ENCODE measurements around the gene PPP2R1A. TPM values are rescaled to one million over a fixed set of nuclear protein-coding genes. Genes with fewer than 3 reads are reported as not detected.
A peak's percentile ranks its signal among the peaks of the same experiment; 100 is the strongest.
"Not testable (repeated sequence)": the region's sequence is repeated elsewhere in the genome, so short reads cannot be mapped to it uniquely, and the experiment has no call there.

The PPP2R1A gene
- total RNA-seq, 1 experiment from 2014 or later = 226 TPM

- no peak for DNase-seq (ENCODE audit: low spot score)
- in situ Hi-C loops (cut with HindIII; ENCODE audit: low sequenced_read_pairs) = no loop called here
Measured at GRCh38 chr19:52231154-52231910, 41.5 kb downstream of the PPP2R1A start.

GRCh38 chr19:52234406-52234805, 44.6 kb downstream of the PPP2R1A start:
- no peak for DNase-seq (ENCODE audit: low spot score)
- in situ Hi-C loops (cut with HindIII; ENCODE audit: low sequenced_read_pairs) = no loop called here

GRCh38 chr19:52237197-52237596, 47.3 kb downstream of the PPP2R1A start:
- DNase-seq (ENCODE audit: low spot score) = no peak
- in situ Hi-C loops (cut with HindIII; ENCODE audit: low sequenced_read_pairs) = no loop called here

- peak; percentile 75 for DNase-seq (ENCODE audit: low spot score)
- in situ Hi-C loops (cut with HindIII; ENCODE audit: low sequenced_read_pairs) = no loop called here
Measured at GRCh38 chr19:52237771-52238400, 48.0 kb downstream of the PPP2R1A start.

- in situ Hi-C loops (cut with HindIII; ENCODE audit: low sequenced_read_pairs) = no loop called here
- no peak for DNase-seq (ENCODE audit: low spot score)
Measured at GRCh38 chr19:52244021-52244420, 54.2 kb downstream of the PPP2R1A start.

GRCh38 chr19:52248241-52248640, 58.4 kb downstream of the PPP2R1A start:
- no peak for DNase-seq (ENCODE audit: low spot score)
- in situ Hi-C loops (cut with HindIII; ENCODE audit: low sequenced_read_pairs) = no loop called here

- DNase-seq (ENCODE audit: low spot score) = no peak
- in situ Hi-C loops (cut with HindIII; ENCODE audit: low sequenced_read_pairs) = no loop called here
Measured at GRCh38 chr19:52258426-52258825, 68.6 kb downstream of the PPP2R1A start.

GRCh38 chr19:52265556-52265955, 75.7 kb downstream of the PPP2R1A start:
- in situ Hi-C loops (cut with HindIII; ENCODE audit: low sequenced_read_pairs); DNase-seq (ENCODE audit: low spot score): not testable (repeated sequence)

GRCh38 chr19:52269338-52270261, 79.7 kb downstream of the PPP2R1A start, which contains the start of gene ZNF766:
Gene ZNF766, plus strand, starts transcription at chr19:52269587. Its CDS starts 27 bp downstream, at chr19:52269614.
- peak; percentile 96 for DNase-seq (ENCODE audit: low spot score)
- in situ Hi-C loops (cut with HindIII; ENCODE audit: low sequenced_read_pairs) = no loop called here

GRCh38 chr19:52270266-52270885, 80.5 kb downstream of the PPP2R1A start:
- in situ Hi-C loops (cut with HindIII; ENCODE audit: low sequenced_read_pairs) = no loop called here
- peak; percentile 1 for DNase-seq (ENCODE audit: low spot score)

GRCh38 chr19:52273301-52273700, 83.4 kb downstream of the PPP2R1A start:
- in situ Hi-C loops (cut with HindIII; ENCODE audit: low sequenced_read_pairs) = no loop called here
- no peak for DNase-seq (ENCODE audit: low spot score)

- in situ Hi-C loops (cut with HindIII; ENCODE audit: low sequenced_read_pairs) = no loop called here
- DNase-seq (ENCODE audit: low spot score) = no peak
Measured at GRCh38 chr19:52274191-52274590, 84.3 kb downstream of the PPP2R1A start.

GRCh38 chr19:52275988-52276387, 86.1 kb downstream of the PPP2R1A start:
- no peak for DNase-seq (ENCODE audit: low spot score)
- in situ Hi-C loops (cut with HindIII; ENCODE audit: low sequenced_read_pairs) = no loop called here

GRCh38 chr19:52277471-52277870, 87.6 kb downstream of the PPP2R1A start:
- DNase-seq (ENCODE audit: low spot score) = no peak
- in situ Hi-C loops (cut with HindIII; ENCODE audit: low sequenced_read_pairs) = no loop called here

Other genes starting within 250 kb of the PPP2R1A start
- 1.8 and 4.7 TPM in 2 replicates for gene ZNF350, start 203.2 kb upstream of the PPP2R1A start, total RNA-seq (2014; rRNA removed; shearing (Covaris generic))
- gene ZNF615, start 181.8 kb upstream of the PPP2R1A start, total RNA-seq (2014; rRNA removed; shearing (Covaris generic)) = 0.62 and 9.8 TPM in 2 replicates
- gene ZNF614, start 161.7 kb upstream of the PPP2R1A start, total RNA-seq (2014; rRNA removed; shearing (Covaris generic)) = 7.3 and 20.3 TPM in 2 replicates
- 6.5 and 14.4 TPM in 2 replicates for gene ZNF432, start 141.2 kb upstream of the PPP2R1A start, total RNA-seq (2014; rRNA removed; shearing (Covaris generic))
- gene ZNF841, start 94.3 kb upstream of the PPP2R1A start, total RNA-seq (2014; rRNA removed; shearing (Covaris generic)) = 1.8 and 2.2 TPM in 2 replicates
- 6.3 and 8.6 TPM in 2 replicates for gene ZNF616, start 50.1 kb upstream of the PPP2R1A start, total RNA-seq (2014; rRNA removed; shearing (Covaris generic))
- gene ZNF836, start 18.4 kb upstream of the PPP2R1A start, total RNA-seq (2014; rRNA removed; shearing (Covaris generic)) = 0.49 and 3.1 TPM in 2 replicates
- gene ZNF766, start 79.5 kb downstream of the PPP2R1A start, total RNA-seq (2014; rRNA removed; shearing (Covaris generic)) = 5.6 and 6.8 TPM in 2 replicates
- gene ZNF480, start 107.1 kb downstream of the PPP2R1A start, total RNA-seq (2014; rRNA removed; shearing (Covaris generic)) = 4.9 and 9.1 TPM in 2 replicates
- gene ZNF610, start 146.2 kb downstream of the PPP2R1A start, total RNA-seq (2014; rRNA removed; shearing (Covaris generic)) = 0.47 TPM in 1 of 2 replicates, not detected in the other
- gene ZNF880, start 179.9 kb downstream of the PPP2R1A start, total RNA-seq (2014; rRNA removed; shearing (Covaris generic)) = not detected in 2 replicates
- not detected in 2 replicates for gene ZNF528, start 207.8 kb downstream of the PPP2R1A start, total RNA-seq (2014; rRNA removed; shearing (Covaris generic))
- gene ZNF534, start 239.1 kb downstream of the PPP2R1A start, total RNA-seq (2014; rRNA removed; shearing (Covaris generic)) = not detected in 2 replicates